Stimulated activated naive CD4-positive, alpha-beta T cell (primary cell): ENCODE data around the gene DNASE1L3.

Experiments
- DNase-seq, 6 experiments: peaks; one replicate each; lab custom pipeline; 2025; lab: John Stamatoyannopoulos, UW

DNASE1L3 gene

DNA sequence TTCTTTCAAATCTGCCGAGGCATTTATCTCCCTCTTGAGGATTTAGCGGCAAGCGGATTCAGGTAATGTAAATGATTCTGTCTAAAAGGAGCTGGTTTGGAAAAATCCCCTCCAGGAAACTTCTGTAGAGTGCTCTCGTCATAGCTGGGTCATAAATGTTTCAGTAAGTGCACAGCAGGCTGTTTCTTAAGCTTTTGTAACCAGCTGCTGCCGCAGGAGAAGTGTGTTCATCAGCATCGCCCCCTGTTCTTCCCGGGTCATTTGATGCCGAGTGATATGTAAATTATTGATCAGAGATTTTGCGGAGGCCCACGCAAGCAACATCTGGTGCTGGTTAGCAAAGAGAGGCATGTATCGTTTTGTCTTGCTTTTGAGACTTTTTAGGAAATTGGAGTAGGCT, 53.1 kb downstream of the DNASE1L3 start:
- DNase-seq: no peak

DNA sequence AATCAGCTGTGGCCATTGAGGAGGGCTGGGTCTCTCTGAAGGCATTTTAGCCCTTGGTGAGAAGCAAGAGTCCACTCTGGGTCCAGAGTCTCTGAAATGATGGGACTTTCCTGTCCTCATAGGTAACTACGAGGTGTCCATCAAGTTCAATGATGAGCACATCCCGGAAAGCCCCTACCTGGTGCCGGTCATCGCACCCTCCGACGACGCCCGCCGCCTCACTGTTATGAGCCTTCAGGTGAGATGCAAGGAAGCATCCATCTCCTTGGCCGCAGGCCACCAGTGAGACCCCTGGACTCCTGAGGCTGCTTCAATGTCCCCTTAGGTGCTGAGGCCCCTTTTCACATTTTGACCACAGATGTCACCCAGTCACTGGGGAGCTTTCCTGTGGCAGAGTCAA, 54.9 kb downstream of the DNASE1L3 start:
- no peak for DNase-seq

DNA sequence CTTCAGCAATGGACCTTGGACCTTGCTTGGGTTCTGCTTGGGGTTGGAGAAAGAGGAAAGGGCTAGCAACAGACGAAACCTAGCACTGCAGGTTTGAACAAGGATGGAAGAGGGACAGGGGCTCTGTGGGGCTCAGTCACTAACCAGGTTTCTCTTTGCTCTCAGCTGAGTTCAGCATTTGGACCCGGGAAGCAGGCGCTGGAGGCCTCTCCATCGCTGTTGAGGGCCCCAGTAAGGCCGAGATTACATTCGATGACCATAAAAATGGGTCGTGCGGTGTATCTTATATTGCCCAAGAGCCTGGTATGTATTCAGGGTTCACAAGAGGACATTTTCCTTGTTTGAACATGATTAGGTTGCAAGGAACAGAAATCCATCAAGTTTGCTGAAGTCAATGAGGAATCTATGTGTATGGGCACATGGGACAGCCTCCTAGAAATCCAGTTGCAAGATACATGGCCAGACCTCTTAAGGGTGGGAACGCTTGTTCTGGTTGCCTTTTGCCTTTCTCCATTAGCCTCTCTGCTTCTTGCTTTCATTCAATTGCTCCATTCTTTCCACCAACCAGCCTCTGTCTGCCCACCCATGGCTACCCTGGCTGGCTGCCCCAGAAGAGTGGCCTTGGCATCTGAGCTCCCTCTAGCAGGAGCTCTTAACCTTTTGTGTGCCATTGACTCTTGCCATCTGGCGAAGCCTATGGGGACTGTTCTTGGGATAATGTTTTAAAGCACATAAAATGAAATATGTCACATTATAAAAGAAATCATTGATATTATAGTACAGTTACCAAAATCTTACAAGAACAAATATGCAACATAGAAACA, 55.9 kb downstream of the DNASE1L3 start:
- no peak for DNase-seq

DNA sequence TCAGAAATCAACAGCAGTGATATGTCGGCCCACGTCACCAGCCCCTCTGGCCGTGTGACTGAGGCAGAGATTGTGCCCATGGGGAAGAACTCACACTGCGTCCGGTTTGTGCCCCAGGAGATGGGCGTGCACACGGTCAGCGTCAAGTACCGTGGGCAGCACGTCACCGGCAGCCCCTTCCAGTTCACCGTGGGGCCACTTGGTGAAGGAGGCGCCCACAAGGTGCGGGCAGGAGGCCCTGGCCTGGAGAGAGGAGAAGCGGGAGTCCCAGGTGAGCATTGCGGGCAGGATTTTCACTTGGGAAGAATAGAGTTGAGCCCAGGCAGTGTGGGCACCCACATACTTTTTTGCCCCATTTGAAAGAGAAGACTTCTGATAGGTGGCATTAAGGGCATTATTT, 57.4 kb downstream of the DNASE1L3 start:
- DNase-seq: no peak

DNA sequence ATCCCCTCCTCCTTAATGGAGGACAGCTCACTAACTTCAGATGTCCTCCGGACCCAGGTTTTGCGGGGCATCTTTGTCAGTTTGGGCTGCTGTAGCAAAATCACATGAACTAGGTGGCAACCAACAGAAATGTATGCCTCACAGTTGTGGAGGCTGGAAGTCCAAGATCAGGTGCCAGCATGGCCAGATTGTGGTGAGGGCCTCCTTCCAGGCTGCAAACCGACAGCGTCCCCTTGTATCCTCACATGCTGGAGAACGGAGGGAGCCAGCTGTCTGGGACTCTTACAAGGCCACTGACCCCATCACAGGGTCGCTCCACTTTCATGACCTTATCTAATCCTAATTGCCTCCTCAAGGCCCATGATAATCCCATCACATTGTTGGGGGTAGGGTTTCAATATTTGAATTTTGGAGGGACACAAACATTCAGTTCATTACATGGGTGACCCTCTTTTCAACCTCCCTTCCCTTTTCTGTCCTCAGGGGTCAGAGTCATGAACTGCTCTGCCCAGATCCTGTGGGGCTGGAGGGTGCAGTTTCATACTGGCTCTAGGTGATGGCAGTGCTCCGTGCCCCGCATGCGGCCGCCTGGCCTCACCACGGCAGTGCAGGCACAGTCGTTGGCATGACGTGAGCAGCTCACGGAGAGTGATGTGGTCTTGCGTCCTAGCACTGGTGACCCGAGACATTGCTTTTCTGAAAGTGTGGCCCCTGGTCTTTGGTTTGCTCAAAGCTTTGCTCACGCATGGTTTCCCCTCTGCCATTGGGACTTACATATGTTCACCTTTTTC, 58.4 kb downstream of the DNASE1L3 start:
- DNase-seq: no peak

DNA sequence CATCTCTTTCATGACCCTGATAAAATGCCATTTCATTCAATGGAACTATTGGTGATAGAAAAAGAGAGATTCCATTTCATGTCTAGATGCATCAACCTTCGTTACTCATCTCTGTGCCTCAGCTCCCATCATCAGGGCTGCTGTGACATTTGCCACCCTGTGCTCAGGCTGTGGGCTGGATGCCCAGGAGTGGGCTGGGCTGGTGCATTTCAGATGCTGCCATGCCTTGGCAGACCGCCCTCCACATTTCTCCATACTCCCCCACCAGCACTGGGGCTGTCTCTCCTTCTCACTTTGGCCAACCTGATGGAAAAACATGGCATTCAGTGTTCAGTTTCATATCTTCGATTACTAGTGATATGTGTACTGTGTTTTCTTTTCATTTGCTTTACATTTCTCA, 59.1 kb downstream of the DNASE1L3 start:
- DNase-seq: no peak

DNA sequence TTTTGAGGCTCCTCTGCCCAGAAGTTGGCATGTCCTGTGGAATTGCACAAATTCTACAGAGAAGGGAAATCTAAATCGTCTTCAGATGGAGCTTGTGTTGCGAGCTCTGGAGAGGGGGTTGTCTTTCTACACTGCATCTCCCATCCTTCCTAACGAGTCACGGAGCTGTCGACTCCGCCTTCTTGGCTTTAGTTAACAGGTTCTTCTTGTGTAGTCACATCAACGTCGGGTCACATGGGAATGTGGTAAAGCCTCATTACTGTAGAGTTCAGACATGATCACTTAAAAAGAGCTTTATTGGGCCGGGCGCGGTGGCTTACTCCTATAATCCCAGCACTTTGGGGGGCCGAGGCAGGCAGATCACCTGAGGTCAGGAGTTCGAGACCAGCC, 60.0 kb downstream of the DNASE1L3 start:
- no peak for DNase-seq

DNA sequence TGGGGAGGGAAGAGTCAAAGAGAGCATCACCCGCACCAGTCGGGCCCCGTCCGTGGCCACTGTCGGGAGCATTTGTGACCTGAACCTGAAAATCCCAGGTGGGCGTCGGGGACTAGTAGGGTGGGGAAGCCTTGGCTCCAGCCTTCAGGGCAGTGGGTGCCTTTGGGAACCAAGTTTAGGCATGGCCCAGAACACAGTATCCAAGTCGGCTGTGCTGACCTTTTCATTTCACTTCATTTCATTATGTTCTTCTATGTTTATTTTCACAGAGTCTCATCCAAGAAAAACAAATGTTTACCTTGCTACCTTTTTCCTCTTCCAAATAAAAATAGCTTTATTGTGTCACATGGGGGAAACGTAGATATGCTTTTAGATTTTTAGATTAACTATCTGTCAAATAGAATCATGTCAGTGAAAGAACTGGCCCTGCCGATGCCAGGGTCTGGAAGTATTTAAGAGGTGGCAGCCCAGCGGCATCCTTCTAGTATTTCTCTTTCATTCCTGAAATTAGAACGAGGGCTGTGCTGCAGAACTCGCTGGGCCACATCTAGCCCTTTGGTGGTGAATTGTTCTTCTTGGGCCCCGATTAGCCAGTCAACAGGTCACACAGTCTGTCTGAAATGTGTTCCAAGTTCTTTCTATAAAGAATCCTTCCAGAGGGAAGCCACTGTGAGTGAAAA, 60.5 kb downstream of the DNASE1L3 start:
- DNase-seq: no peak

DNA sequence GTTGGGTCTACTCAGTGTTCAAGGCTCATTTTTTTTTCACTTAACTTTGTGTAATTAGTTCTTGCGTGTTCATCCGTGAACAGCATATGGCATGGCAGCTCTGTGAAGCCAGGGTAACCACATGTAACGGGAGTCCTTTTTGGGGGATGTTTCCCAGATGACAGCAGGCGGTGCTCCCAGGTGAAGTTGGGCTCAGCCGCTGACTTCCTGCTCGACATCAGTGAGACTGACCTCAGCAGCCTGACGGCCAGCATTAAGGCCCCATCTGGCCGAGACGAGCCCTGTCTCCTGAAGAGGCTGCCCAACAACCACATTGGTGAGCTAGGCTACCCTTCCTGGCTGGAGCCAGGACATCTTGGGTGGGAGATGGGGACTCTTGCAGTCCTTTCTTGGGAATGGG, 62.7 kb downstream of the DNASE1L3 start:
- DNase-seq: no peak

DNA sequence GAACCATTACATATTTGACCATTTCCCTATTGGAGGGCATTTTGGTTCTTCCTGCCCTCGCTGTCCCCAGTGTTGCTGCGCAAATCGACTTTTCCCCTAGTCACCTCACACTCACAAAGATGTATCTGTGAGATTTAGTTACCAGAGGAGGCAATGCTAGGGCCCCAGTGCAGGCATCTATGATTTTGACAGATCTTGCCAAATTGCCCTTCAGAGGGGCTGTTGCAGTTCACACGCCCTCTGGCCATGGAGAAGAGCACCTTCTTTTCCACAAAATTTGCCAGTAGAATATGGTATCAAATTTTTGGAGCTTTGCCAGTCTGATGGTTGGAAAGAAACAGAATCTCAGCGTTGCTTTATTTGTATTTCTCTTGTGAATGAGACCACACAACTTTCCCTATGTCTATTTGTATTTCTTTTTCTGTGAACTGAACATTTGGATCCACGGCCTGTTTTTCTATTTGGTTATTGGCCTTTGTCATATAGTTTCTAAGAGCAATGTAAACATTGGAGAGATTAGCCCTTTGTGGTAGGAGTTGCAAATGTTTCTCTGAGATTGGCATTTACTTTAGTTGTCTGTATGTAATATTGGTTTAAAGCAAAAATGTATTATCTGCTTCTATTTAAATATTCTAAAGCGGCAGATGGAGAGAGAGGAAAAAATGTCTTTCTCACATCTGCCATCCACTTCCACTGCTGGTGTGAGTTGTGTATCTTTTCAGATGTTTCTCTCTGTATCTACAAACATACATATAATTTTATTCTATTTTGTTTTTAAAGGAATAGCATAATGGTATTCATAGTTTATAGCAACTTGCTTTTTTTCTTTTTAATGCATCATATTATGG, 66.1 kb downstream of the DNASE1L3 start:
- no peak for DNase-seq

DNA sequence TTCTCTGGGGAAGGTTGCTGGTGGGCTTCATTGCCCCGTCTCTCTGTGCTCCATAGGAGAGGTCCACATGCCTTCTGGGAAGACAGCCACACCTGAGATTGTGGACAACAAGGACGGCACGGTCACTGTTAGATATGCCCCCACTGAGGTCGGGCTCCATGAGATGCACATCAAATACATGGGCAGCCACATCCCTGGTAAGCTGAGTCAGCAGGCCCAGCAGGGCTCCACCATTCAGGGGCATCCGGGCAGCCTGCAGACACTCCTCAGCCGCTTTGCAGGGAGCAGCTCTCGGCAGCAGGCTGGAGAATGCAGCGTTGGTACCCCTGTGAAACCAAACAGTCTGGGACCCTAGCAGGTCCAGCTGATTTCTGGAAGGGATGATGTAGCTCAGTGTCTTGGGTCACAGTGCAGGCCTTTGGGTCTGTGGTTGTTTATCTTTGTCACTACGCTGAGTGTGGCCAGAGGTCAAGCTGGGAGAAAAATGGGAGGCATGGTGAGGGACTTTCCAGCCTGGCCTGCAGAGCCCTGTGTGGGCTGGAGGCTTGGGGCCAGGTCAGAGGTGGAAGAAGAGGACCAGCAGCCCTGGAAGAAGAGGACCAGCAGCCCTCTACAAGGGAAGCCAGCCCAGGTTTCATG, 67.2 kb downstream of the DNASE1L3 start:
- DNase-seq: no peak
